HG03045 (cell line): ENCODE data around the gene C11orf21.

Source experiments
- ATAC-seq: cut with Tn5 transposase; IDR thresholded peaks from one replicate; pipeline ENCODE4 v1.9.1; 2021; ENCODE audit warnings: mild to moderate bottlenecking, moderate library complexity; ENCODE audit not compliant: unreplicated experiment

Gene C11orf21

DNA sequence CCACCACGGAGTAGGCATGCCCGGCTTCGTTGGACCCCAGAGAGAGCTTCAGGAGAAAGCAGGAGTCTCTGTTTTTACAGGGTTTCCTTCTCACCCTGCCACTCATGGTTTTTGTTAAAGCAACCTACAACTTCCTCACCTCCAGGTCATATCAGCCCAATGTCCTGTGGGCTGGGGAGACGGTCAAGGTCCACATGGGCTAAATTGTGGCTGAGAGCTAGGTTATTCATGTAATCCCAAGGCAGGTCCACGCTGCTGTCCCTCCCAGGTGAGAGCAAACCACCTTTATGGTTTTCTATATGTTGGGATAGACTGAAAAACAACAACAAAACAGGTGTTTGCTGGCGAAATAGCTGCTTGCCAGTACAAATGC is 19.6 kb upstream of the C11orf21 start:
- no peak for ATAC-seq

DNA sequence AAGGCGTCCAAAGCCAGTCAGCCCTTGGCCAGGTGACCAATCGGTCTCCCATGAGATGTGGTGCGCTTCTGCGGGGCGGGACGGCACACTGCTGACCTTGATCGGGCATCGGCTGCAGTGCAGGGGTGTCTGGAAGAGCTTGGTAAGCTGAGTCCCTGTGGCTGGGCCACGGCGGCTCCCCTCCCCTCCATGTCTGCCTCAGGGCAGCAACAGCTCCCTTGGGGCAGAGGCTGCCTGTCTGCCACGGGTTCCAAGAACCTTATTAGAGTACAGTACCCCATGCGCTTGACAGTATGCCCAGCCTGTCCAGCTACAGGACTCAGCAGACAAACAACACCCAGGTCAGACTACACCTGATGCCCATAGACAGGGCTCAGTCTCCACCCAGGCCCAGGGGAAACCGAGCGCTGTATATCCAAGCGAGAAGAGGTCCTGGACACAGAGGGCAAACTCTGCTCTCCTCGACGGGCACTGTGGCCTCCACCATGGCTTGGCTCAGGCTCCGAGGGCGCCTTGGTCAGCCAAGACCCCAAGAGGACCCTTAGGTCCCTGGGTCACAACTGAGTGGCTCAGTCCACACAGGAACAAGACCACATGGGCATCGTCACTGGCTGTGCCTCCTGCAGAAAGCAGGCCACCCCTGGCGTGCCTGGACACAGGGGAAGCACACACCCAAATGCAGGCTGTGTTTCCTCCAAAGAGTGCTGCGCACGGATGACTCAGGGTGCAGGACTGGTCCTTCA is 19.0 kb upstream of the C11orf21 start:
- no peak for ATAC-seq

DNA sequence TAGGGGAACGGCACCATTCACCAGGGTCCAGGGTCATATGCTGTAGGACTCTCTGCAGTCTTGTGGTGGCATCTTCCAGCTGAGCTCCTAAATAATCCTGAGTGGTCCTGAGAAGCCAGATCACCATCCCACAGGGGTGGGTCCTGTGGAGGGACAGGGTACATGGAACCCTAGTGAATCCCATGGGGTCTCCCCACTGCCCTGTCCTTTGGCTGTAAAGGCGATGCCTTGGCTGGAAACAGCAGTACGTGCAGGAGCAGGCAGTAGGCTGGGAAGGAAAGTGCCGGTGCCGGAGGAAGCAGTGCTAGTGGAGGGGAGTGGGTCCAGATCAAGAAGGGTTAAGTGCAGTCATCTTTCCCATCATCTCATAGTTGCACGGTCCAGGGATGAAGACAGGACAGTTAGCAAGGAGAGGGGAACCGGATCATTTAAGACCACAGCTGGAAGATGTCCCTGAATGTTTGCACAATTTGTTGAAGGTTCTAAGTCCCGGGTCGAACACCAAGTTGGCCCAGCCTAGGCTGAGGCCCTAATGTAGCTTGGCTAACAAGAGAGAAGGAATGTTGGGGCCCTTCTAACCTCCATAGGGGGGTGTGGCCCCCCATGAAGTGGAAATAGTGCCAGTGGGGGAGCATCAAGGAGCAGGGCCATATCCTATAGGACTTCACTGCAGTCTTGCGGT is 18.2 kb upstream of the C11orf21 start:
- ATAC-seq = no peak

DNA sequence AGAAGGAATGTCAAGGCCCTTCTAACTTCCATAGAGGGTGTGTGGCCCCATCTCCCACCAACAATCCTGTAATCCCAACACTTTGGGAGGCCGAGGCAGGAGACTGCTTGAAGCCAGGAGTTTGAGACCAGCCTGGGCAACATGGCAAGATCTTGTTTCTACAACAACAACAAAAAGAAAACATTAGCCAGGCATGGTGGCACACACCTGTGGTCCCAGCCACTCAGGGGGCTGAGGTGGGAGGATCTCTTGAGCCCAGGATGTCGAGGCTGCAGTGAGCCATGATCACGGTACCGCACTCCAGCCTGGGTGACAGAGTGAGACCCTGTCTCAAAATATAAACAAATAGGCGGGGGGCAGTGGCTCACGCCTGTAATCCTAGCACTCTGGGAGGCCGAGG is 17.0 kb upstream of the C11orf21 start:
- no peak for ATAC-seq

DNA sequence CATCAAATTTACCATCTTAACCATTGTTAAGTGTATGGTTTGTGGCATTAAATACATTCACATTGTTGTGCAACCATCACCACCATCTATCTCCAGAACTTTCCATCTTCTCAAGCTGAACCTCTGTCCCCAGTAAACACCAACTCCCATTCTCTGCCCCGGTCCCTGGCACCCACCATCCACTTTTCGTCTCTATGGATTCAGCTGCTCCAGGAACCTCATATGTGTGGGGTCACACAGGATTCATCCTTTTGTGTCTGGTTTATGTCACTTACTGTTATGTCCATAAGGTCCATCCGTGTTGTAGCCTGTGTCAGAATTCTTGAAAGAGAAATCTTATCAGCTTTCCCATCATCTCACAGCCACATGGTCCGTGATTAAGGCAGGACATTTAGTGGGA is 16.4 kb upstream of the C11orf21 start:
- no peak for ATAC-seq

DNA sequence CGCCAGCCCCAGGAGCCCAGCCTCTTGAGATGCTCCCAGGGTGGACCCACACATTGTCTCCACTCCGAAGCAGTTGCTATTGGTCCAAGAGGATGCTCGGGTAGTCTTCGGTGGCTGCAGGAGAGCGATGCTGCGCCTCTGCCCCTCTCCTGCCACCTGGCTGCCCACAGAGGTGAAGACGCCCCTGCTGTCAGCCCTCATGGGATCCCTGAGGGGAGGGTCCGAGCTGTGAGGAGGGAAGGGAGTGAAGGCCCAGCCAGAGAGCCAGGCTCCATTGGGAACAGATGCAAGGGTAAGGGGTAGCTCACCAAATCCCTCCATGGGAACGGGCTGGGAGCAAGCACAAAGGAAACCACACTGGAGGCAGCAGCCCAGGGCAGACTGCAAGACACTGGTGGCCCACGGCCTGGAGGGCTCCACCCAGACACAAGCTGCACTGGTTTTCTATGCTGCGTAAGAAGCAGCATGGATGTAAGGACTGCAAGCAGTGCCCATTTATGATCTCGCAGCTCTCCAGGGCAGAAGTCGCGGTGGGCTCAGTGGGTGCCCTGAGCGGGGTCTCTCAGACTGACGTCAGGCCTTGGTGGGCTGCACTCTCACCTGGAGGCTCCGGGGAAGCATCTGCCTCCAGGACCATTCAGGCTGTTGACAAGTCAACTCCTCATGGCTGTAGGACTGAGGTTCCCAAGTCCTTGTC is 15.8 kb upstream of the C11orf21 start:
- no peak for ATAC-seq

DNA sequence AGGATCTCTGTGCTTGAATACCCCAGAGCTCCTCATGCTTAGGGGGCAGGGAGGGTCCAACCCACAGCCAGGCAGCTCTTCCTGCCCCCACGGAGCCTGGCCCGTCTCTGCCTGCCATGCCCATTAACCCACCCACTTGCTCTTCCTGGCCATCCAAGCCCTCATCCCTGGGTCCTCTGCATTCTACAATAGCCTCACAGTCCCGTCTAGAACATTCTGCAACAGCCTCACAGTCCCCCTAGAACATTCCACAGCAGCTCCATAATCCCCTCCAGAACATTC is 15.2 kb upstream of the C11orf21 start:
- no peak for ATAC-seq

DNA sequence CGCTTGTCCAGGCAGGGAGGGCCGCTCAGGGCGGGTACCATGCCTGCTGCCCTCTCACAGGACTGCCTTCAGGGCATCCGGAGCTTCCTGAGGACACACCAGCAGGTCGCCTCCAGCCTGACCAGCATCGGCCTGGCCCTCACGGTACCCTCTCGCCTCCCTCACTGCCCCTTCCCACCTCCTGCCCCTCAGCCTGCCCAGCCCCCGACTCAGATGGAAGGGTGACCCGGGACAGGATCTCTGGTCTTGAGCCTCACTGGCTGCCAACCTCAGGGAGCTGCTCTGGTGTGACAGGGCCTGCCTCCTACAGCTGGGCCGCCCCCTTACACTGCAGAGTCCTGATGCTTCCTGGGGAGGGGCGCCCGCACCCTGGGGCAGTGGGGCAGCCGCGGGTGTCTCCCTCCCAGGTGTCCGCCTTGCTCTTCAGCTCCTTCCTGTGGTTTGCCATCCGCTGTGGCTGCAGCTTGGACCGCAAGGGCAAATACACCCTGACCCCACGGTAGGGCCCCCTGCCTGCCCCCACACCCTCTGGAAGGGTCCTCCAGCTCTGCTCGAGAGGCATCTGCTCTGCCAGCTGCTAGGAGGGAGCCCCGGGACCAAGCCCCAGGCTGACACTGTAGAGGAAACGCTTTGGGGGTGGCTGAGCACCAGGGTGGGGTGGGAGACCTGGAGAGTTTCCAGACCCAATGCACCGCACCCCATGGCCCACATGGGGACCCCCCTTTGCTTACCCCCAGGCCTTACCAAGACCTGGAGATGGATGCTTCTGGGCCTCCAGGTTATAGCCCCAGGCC is 14.6 kb upstream of the C11orf21 start:
- no peak for ATAC-seq

DNA sequence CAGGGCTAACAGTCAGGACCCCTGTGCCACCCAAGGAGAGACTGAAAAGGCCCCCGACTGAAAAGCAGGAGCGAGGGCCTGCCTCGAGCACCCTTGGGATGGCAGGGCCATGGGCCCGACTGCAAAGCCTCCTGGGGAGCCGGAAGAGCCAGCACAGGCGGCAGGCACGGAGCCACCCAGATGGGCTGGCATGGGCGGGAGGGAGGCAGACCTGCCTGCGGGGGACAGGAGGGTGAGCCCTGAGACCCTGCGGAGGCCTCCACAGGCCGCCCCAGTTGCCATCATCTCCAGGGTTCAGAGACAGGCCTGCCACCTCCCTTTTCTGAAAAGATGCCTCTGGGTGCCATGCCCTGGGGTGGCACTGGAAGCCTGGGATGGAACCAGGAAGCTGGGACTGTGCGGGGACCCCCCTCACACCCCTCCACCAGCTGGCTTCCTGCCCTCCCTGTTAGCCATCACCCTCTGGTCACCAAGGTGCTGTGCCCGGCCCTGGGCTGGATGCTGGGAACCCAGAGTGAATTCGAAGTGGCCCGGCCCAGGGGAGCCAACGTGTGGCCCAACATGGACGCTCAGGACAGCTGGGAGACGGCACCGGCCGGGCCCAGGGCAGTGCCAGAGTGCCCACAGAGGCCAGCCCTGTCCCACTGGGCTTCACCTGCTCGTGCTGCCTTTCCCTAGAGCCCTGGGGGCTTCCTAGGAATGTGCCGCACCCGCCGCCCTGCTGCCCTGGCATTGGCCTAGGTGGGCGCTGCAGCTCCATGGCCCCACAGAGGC is 13.9 kb upstream of the C11orf21 start:
- ATAC-seq = no peak

DNA sequence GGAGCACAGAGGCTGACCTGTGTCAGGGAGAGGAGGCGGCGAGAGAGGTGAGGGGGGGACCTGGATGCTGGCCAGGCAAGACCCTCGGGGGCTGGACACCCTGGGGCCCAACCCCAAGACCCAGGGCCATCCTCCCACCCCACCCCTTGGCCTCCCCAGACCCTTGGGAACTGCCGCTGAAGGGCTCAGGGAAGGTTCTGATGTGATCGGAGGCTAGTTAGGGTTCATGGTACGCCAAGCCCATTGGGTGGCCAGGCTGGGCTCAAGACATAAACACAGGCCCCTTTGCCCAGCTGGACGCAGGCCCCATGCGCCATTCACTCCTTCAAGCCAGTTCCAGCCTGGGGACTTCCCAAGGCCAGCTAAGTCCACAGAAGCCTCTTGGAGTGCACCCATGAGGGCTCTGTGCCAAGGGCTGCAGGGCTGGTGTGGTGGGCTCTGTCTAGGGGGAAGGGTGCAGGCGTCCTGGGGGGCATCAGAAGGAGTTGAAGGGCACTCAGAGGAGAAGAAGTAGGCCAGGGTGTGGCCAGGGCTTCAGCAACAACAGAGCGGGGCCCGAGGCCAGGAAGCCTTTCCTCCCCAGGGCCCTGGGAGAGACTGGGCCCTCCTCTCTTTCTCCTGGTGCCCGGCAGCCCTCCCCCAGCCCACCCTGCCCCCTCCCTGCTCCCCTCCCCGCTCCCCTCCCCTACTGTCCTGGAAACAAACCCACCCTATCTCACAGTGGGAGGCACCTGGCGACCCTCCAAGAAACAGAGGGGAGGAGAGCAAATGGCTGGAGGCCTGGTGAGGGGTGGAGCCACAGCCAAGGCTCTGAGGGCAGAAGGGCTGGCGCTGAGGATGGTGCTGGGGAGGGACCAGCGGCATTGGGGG is 13.0 kb upstream of the C11orf21 start:
- no peak for ATAC-seq

DNA sequence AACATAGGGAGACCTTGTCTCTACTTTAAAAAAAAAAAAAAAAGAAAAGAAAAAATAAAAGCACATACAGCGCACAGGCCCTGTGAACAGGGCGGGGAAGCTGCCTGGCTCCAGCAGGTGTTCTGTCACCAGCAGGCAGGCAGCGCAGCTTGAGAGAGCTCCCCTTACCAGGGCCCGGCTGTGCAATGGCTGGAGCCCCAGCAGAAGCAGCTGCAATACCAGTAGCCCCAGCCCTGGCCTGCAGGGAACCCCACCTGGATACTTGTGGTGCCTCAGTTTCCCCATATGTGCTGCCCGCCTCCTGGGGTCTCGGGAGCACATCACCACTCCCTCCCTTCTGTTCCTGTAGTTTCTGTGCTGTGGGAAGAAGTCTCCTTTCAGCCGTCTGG is 12.4 kb upstream of the C11orf21 start:
- no peak for ATAC-seq

DNA sequence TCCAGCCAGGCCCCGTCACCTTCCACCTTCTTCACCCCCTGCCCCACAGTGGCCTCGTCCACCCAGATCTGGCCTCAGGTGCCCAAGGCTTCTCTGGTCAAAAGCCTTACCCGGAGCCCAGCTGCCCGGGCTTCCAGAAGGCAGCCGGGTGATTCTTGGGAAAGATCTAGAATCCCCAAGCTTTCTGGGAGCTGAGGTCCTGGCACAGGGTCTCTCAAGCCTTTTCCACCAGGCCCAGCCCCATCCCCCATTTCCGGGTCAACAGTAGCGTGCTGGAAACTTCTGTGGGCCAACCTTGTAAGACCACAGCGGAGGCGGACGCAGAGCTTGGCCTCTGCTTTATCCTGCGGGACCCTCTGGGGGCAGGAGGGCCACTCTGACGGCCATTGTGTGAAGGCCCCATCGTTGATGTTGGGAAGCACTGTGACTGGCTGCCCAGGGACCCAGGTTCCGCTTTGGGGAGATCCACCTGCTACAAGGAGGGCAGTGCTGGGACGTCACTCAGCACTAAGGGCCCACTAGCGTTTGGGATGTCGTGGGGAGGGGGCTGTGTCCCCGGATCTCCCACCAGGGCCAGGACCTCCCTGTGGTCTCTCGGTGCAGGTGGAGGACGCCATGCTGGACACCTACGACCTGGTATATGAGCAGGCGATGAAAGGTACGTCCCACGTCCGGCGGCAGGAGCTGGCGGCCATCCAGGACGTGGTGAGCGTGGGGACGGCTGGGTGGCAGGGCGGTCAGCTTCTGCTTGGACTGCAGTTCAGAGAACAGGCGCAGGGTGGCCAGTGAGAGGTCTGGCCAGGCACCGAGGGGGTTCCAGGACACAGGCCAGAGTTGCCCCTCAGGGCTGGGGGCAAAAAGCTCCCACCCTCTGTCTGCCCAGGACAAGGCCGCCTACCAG is 11.6 kb upstream of the C11orf21 start:
- ATAC-seq = no peak

DNA sequence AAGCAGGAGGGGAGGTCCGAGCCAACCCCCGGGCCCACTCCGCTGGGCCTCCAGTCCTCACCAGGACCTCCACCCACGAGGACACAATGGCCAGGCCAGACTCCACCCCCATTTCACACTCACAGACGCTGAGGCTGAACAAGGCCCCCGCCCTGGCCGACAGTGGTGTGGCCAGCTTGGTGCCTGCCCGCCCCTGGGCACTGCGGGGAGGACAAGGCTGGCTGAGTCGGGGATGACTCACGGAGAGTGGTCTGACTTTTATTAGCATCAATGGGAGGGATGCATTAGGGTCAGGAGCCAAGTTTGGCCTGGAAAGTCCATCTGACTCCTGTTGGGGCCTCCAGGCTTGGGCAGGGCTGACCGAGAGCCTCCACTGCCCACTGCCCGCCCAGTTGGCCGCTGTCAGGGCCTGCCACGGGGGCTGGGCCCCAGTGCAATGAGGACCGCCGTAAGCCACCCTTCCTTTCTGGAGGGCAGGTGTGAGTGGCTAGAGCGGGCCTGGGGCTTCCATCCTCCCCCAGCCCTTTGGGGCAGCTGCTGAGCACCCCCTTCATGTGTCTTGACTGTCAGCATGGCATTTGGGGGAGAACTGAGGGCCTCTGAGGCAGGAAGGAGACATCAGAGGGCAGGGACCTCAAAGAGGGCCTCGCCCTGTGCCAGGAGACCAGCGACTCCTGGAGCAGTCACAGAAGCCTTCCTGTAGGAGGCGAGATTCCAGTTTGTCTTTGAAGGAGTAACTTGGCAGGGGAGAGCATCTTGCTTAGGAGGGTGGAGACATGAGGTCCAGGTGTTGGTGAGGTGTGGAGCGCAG is 10.7 kb upstream of the C11orf21 start:
- ATAC-seq = no peak

DNA sequence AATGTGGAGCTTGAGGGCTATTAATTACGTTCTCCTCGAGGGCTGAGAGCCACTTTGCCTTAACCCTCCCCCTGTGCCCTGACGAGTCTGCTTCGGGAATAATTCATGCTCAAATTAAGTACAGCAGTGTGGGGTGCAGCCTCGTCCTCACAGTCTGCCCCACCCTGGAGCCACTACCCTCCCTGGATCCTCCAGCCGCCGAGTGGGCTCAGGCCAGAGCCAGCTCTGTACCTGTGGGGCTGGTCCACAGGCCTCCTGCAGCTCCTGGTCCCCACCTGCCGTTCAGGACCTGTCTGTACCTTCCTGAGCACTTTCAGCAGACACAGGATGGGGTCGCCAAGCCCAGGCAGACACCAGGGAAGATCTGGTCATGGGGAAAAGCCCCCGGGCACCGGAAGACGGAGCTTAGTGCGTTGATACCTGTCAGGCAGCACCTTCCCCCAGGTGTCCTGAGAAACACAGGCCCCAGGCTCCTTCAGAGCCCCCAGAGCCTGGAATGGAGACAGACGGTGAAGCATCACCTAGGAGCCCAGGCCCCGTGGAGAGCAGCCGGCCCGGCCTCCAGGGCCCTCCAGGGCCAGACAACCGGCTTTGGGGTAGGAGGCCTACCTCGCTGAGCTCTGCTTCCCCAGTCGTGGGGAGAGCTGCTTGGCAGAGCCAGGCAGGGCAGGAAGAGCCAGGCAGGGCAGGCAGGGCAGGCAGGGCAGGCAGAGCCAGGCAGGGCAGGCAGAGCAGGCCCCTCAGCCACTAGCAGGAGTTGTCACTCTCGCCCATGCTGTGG is 9.8 kb upstream of the C11orf21 start:
- ATAC-seq = no peak

DNA sequence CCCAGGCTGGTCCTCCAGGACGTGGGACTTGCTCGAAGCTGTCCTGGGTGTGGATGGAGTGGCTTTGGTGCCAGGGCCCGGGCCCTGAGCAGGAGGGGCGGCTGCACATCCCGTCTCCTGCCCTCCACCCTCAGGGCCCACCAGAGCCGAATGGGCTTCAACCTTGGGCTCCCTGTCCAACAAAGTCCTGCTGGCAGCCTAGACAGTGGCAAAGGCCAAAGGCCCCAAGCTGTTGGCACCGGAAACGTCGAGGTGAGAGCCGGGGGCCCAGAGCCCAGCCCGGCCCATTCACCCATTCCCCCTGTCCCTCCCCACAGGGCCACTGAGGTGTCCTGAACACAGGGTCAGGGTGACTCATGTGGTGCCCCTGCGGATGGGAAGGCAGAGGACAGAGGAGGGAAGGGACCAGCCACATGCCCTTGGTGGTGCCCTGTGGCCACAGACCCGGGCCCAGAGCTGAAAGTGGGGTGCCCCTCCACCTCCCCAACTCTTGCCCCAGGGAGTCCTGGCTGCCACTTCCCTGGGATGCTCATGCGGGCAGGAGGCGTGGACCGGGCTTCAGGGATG is 9.2 kb upstream of the C11orf21 start:
- ATAC-seq = no peak

DNA sequence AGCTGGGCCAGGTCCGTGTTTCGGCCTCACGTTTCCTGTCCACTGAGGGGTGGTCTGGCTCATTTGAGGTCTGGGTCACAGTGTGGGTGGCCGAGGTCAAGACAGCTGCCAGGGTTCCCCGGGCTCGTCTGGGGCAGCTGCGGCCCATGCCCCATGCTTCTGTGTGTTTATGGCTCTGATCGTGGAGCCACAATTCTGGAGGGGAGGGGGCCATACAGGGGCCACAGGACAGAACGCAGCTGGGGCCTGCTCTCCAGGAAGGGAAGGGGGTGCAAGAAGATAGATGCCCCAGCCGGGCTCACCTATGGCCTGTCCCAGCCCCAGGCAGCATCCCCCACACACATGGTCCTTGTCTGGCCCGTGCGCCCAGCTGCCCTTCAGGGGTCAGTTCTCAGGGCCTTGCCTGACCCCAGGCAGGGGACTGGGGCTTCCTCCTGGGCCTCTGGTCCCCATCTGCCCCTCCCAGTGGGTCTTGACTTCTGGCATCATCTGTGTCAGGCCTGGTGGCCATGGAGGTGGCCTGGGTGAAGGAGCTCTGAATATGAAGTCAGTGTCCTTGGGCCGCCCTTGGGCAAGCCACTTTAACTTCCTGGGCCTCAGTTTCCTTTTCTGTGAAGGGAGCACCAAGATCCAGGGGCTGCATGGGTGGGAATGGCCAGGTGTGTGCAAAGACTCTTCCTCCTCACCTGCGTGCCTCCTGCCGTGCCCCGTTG is 8.5 kb upstream of the C11orf21 start:
- ATAC-seq = no peak
